Uterus (tissue), 2 donors: Measurements from ENCODE around the gene GPR183.

Source experiments
- POLR2A ChIP-seq, 2 donors: fragments of 450-650 bp; IDR thresholded peaks; one replicate each; pipeline ENCODE4 v1.6.1; 2016; ENCODE audit warnings: antibody characterized with exemption in 2 of 2, mild to moderate bottlenecking in 1 of 2, moderate library complexity in 1 of 2
- TF ChIP-seq, protein P1 (sequence below), 4 experiments: fragments of 200-600 bp in 2 of 4; fragments of 450-650 bp in 2 of 4; sonication (generic) in 2 of 4; IDR thresholded peaks; one replicate each; pipeline ENCODE4 v1.5.1; 2016 to 2019; ENCODE audit warnings: antibody characterized with exemption in 4 of 4, mild to moderate bottlenecking in 2 of 4, moderate library complexity in 1 of 4

- no peak for TF ChIP-seq POLR2A (IDR thresholded peaks at IDR 0.05)
- TF ChIP-seq, protein P1, sequence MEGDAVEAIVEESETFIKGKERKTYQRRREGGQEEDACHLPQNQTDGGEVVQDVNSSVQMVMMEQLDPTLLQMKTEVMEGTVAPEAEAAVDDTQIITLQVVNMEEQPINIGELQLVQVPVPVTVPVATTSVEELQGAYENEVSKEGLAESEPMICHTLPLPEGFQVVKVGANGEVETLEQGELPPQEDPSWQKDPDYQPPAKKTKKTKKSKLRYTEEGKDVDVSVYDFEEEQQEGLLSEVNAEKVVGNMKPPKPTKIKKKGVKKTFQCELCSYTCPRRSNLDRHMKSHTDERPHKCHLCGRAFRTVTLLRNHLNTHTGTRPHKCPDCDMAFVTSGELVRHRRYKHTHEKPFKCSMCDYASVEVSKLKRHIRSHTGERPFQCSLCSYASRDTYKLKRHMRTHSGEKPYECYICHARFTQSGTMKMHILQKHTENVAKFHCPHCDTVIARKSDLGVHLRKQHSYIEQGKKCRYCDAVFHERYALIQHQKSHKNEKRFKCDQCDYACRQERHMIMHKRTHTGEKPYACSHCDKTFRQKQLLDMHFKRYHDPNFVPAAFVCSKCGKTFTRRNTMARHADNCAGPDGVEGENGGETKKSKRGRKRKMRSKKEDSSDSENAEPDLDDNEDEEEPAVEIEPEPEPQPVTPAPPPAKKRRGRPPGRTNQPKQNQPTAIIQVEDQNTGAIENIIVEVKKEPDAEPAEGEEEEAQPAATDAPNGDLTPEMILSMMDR (IDR thresholded peaks at IDR 0.05), result no peak
These were observed 6.3 kb upstream of the GPR183 start for GRCh38 chr13:99313501-99313900.
